Heart left ventricle (tissue), 16 donors: ENCODE results near the gene MAZ. TPM values are rescaled to one million over a fixed set of nuclear protein-coding genes. Genes with fewer than 3 reads are reported as not detected.
A peak's percentile ranks its signal among the peaks of the same experiment; 100 is the strongest.

Experiments
- ATAC-seq, 4 donors: fragments of 200-7000 bp; cut with Tn5 transposase; one replicate each; pipeline ENCODE4 v1.9.1; 2020 to 2022; ENCODE audit warnings: moderate library complexity in 4 of 4, mild to moderate bottlenecking in 3 of 4, moderate number of reproducible peaks in 1 of 4
- DNase-seq, 5 donors: peaks; one replicate each; pipeline ENCODE4 v3.0.0-alpha.2; 2020
- H3K27ac ChIP-seq, 12 donors: fragments of 200-600 bp; sonication (generic) in 4 of 12; one replicate each; pipeline versions ENCODE4 v1.5.0 to v1.8.0; 2016 to 2022; ENCODE audit warnings: mild to moderate bottlenecking in 2 of 12
- H3K27me3 ChIP-seq, 9 donors: fragments of 200-600 bp; sonication (generic) in 2 of 9; one replicate each; pipeline versions ENCODE4 v1.5.1 to v1.8.0; 2016 to 2022; ENCODE audit warnings: mild to moderate bottlenecking in 3 of 9
- H3K36me3 ChIP-seq, 9 donors: fragments of 200-600 bp; sonication (generic) in 2 of 9; one replicate each; pipeline versions ENCODE4 v1.5.0 to v1.8.0; 2018 to 2022; ENCODE audit warnings: mild to moderate bottlenecking in 2 of 9
- H3K4me1 ChIP-seq, 12 donors: fragments of 200-600 bp; sonication (generic) in 4 of 12; one replicate each; pipeline versions ENCODE4 v1.5.0 to v1.8.0; 2016 to 2022; ENCODE audit warnings: mild to moderate bottlenecking in 3 of 12
- H3K4me3 ChIP-seq, 12 donors: fragments of 200-600 bp; sonication (generic) in 4 of 12; one replicate each; pipeline versions ENCODE4 v1.5.0 to v1.8.0; 2017 to 2022; ENCODE audit warnings: mild to moderate bottlenecking in 9 of 12, moderate library complexity in 4 of 12
- H3K9me3 ChIP-seq, 12 donors: fragments of 200-600 bp; sonication (generic) in 4 of 12; one replicate each; pipeline versions ENCODE4 v1.5.0 to v1.8.0; 2016 to 2022; ENCODE audit warnings: mild to moderate bottlenecking in 1 of 12
- CTCF ChIP-seq, 12 donors: fragments of 200-600 bp; sonication (generic) in 4 of 12; IDR thresholded peaks; one replicate each; pipeline versions ENCODE4 v1.5.0 to v1.8.0; 2018 to 2022; ENCODE audit warnings: antibody characterized with exemption in 12 of 12, mild to moderate bottlenecking in 5 of 12
- POLR2A ChIP-seq, 2 donors: fragments of 450-650 bp; IDR thresholded peaks; one replicate each; pipeline ENCODE4 v1.6.1; 2017; ENCODE audit warnings: antibody characterized with exemption in 2 of 2, mild to moderate bottlenecking in 2 of 2, moderate library complexity in 2 of 2
- WGBS, 4 donors: extraction: QIAGEN DNeasy Blood & Tissue Kit in 2 of 4; methylation state at CpG; one replicate each; pipeline versions ENCODE4 v1.1.5 to v1.1.7; 2013 to 2018; 5-methylcytosine and 5-hydroxymethylcytosine counted together
- intact Hi-C, 10 donors: fragments of 100-400 bp; cut with DNase I; formaldehyde crosslinking; loops; one replicate each; pipeline versions ENCODE4 v1.11.1 to v1.14.2; 2022
- polyA plus RNA-seq, 2 donors: library from polyadenylated mRNA; stranded (reverse); fragments of 200-250 nt; gene quantifications; one replicate each; pipeline ENCODE4 v1.2.3, GENCODE V29; 2013
- total RNA-seq, 9 donors: library from RNA; depleted of rRNA in 2 of 9; stranded (reverse); fragments of >200 nt in 2 of 9; fragmentation: NEBNext Ultra II Directional in 3 of 9; extraction: Animal tissue kit (Norgen Biotek cat#: 25700) in 3 of 9; gene quantifications; one replicate each; pipeline versions ENCODE4 v1.1.0 to v1.2.4, GENCODE V29; 2016 to 2023
- donor health status: ischemic (EF 13 %, LVEDD 7.1; RV severe dilation, severe dysfunction).
- donor health status: healthy with polysubstance abuse.
- donor health status: DM: no; HTN: yes; CAD: no.
- donor health status: DM: no; HTN: no; CAD: no.
- donor health status: ischemic (EF 25% LVEDD 6.9; RV normal size, moderate dysfunction).
- donor health status: ischemic (EF 25% LVEDD 5.7; RV mildly dilated, moderate dysfunction).
- donor health status: healthy.
- donor health status: DM: yes; HTN: yes; CAD: no.
- donor health status: ischemic (EF 35%, LVEDD 5.7; RV mildly dilated, moderate dysfunction).
- donor health status: nonischemic (EF 11% LVEDD 7.7; RV severe dilation, severe dysfunction).
- donor health status: DM: yes; HTN: yes; CAD: no.
- donor health status: PGD.
- donor health status: ischemic (EF 29% LVEDD 5.4; RV normal size, mild dysfunction).
- donor health status: nonischemic (EF 23%, LVEDD 6.1; RV moderate dilation, normal function).

Gene MAZ
- total and polyA plus RNA-seq, 11 donors, result 58.9 to 188 (median 74.0) TPM

GRCh38 chr16:29848420-29849297 lies 42.3 kb downstream of the MAZ start:
- DNase-seq (peak; percentile 64 to 90 (median 79)), ATAC-seq (peak; percentile 60 to 79 (median 78))
- Histone ChIP-seq H3K4me3 (no peak overlapping the region), H3K27ac (no peak overlapping the region), H3K9me3 (no peaks in the 10 kb centered on the region), H3K4me1 (peaks cover 0 to 7% (median 0%) of the 10 kb centered on the region in 12 donors), H3K27me3 (no peaks in the 10 kb centered on the region), H3K36me3 (peaks cover 0 to 50% (median 44%) of the 10 kb centered on the region in 9 donors)
- TF ChIP-seq CTCF (IDR thresholded peaks at IDR 0.05) (peak; percentile 82 to 93 (median 87)), POLR2A (IDR thresholded peaks at IDR 0.05) (no peak)
- 45 to 63% (median 49%) methylated on average over 5 to 15 of the region's 15 CpGs for WGBS, 4 donors
- intact Hi-C loops, result loop anchor here in 5 of 10 donors (5.0 to 10.0 kb wide), 4 partner anchors 36 to 154 kb away; partner anchors contain the start of genes PRRT2 (in 3 of the 5) and KIF22 (in 1 of the 5)

GRCh38 chr16:29849505-29849904 lies 43.2 kb downstream of the MAZ start:
- WGBS, 4 donors, result 63 to 74% (median 66%) methylated on average over 5 of the region's 5 CpGs
- H3K27me3 ChIP-seq, result no peaks in the 10 kb centered on the region
- no peak overlapping the region for H3K4me3 ChIP-seq
- ATAC-seq (no peak), DNase-seq (no peak)
- peaks cover 0 to 7% (median 0%) of the 10 kb centered on the region in 12 donors for H3K4me1 ChIP-seq
- intact Hi-C loops, result loop anchor here in 5 of 10 donors (5.0 to 10.0 kb wide), 4 partner anchors 37 to 155 kb away; partner anchors contain the start of genes PRRT2 (in 3 of the 5) and KIF22 (in 1 of the 5)
- H3K27ac ChIP-seq, result no peak overlapping the region
- TF ChIP-seq CTCF (IDR thresholded peaks at IDR 0.05) (no peak), POLR2A (IDR thresholded peaks at IDR 0.05) (no peak)
- no peaks in the 10 kb centered on the region for H3K9me3 ChIP-seq
- H3K36me3 ChIP-seq, result peaks cover 0 to 42% (median 36%) of the 10 kb centered on the region in 9 donors

GRCh38 chr16:29850998-29851397 lies 44.7 kb downstream of the MAZ start:
- ATAC-seq, result no peak
- H3K9me3 ChIP-seq, result no peaks in the 10 kb centered on the region
- intact Hi-C loops, result loop anchor here in 2 of 10 donors (2.0 to 10.0 kb wide), 2 partner anchors 30 to 64 kb away; partner anchors contain the start of gene MVP (in 1 of the 2)
- DNase-seq, result no peak
- TF ChIP-seq CTCF (IDR thresholded peaks at IDR 0.05), result no peak
- TF ChIP-seq POLR2A (IDR thresholded peaks at IDR 0.05), result no peak
- peaks cover 0 to 27% (median 21%) of the 10 kb centered on the region in 9 donors for H3K36me3 ChIP-seq
- H3K27ac ChIP-seq, result no peak overlapping the region
- H3K4me1 ChIP-seq, result peaks cover 0 to 7% (median 0%) of the 10 kb centered on the region in 12 donors
- whole genome bisulfite sequencing, 4 donors, result 91 to 98% (median 95%) methylated on average over 3 of the region's 3 CpGs
- no peak overlapping the region for H3K4me3 ChIP-seq
- H3K27me3 ChIP-seq, result no peaks in the 10 kb centered on the region

GRCh38 chr16:29852654-29853053 lies 46.3 kb downstream of the MAZ start:
- H3K36me3 ChIP-seq, result peaks cover 0 to 10% (median 4%) of the 10 kb centered on the region in 9 donors
- H3K27me3 ChIP-seq, result no peaks in the 10 kb centered on the region
- intact Hi-C loops, result loop anchor here in 1 of 10 donors (10.0 kb wide), 1 partner anchor 62 kb away; no protein-coding TSS in a partner anchor
- H3K4me3 ChIP-seq, result peak overlapping the region in 4 of 12 donors; percentile 6 to 25 (median 10)
- WGBS, 4 donors, result 42 to 50% (median 43%) methylated on average over 7 of the region's 7 CpGs
- H3K27ac ChIP-seq, result peak overlapping the region; percentile 6 to 70 (median 52)
- TF ChIP-seq POLR2A (IDR thresholded peaks at IDR 0.05) (peak in 1 of 2 donors; percentile 24), CTCF (IDR thresholded peaks at IDR 0.05) (no peak)
- no peaks in the 10 kb centered on the region for H3K9me3 ChIP-seq
- DNase-seq, result peak in 3 of 5 donors; percentile 42 to 47 (median 46)
- peaks cover 0 to 7% (median 0%) of the 10 kb centered on the region in 12 donors for H3K4me1 ChIP-seq
- ATAC-seq, result peak; percentile 24 to 80 (median 50)
